GM12875 (cell line): Measurements from ENCODE around the gene AZI2.

ENCODE experiments used
- H3K4me3 ChIP-seq: one replicate; pipeline ENCODE4 v1.5.1; 2011; ENCODE audit warnings: low read depth, low read length, control low read depth
- CTCF ChIP-seq: IDR thresholded peaks from 2 replicates; pipeline ENCODE4 v1.5.1; 2011; ENCODE audit warnings: low read depth, mild to moderate bottlenecking, control low read depth, inconsistent platforms, low read length, moderate library complexity, borderline replicate concordance; ENCODE audit not compliant: insufficient read depth

Gene AZI2

GRCh38 chr3:28278918-28279317 is 69.7 kb downstream of the AZI2 start:
- H3K4me3 ChIP-seq: no peak overlapping the region
- no peak for TF ChIP-seq CTCF

- H3K4me3 ChIP-seq: no peak overlapping the region
- TF ChIP-seq CTCF: no peak
These were observed 74.8 kb downstream of the AZI2 start for GRCh38 chr3:28273837-28274236.
